Colon (tissue), 2 donors: Measurements from ENCODE around the gene C15orf62.

Experiments
- FAIRE-seq: peaks from 2 replicates; lab custom pipeline; 2012; peaks lifted over from hg19 to GRCh38; lab: Jason Lieb, UNC
- donor health status: control.
- donor health status: control.

Gene C15orf62

GRCh38 chr15:40782609-40783227, 12.9 kb downstream of the C15orf62 start:
- FAIRE-seq: no peak

DNA sequence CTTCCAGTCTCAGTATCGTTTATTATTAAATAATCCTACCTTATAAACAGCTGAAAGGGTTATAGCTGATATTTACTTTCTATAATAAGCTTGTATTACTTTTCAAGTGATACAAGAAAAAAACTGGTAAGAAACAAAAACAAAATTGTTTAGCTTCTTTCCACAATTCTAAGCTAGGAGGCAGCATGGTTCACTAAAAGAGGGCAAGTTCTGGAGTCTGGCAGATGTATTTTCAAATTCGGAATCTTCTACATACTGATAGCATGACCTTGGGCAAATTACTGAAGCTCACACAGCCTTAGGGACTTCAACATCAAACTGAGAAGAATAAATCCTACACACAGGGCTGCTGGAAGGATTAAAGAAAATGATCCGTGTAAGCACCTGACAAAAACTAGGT, 15.4 kb downstream of the C15orf62 start:
- FAIRE-seq: no peak

- FAIRE-seq: no peak
These were observed 16.0 kb downstream of the C15orf62 start for GRCh38 chr15:40785814-40786213.

GRCh38 chr15:40787344-40787841, 17.6 kb downstream of the C15orf62 start:
- FAIRE-seq: no peak

DNA sequence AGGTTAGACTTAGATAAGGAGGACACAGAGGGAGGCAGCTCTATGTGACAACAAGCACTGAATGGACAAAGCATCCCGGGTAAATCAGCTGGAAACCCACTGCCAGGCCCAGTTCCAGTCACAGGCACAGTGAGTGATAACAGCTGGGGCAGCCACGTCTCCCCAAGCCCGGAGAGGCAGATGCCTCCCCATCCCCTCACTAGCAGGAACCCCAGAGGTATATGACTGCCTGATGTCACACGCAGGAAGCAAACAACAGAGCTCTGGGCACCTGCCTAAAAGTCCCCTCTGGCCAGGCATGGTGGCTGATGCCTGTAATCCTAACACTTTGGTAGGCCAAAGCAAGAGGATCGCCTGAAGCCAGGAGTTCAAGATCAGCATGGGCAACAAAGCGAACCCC, 18.2 kb downstream of the C15orf62 start:
- no peak for FAIRE-seq

DNA sequence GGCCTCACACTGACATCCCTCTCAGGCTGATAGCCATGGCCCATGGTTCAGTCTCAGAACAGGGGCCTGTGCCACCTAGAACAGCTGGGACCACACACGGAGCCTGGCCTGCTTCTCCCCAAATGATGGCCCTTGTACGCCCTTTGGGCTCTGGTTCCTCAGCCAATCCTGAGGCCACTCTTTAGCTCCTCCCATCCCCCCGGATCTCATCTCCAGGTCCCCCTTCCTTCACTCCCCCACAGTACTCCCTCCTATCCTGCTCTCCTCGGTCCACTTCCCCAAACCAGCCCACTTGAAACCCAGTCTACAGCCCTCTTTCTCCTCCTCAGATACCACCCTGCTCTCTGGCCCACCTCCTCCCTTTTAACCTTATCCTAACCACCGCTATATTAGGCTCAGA, 19.3 kb downstream of the C15orf62 start:
- FAIRE-seq: no peak

GRCh38 chr15:40789999-40790398, 20.2 kb downstream of the C15orf62 start:
- no peak for FAIRE-seq

DNA sequence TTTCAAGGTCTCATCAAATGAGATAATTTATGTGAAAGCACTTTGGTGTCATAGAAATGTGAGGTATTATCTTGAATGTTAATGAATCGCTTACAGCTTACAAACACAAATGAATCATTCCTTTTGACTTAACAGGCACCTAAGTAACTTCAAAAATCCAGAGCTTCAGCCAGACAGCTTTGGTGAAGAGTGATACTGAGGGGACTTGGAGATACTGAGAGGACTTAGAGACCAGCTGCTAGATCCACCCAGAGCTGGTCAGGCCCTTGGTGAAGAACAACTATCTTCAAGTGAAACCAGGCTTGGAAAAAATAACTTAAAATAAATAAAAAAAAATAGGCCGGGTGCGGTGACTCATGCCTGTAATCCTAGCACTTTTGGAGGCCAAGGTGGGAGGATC, 20.9 kb downstream of the C15orf62 start:
- no peak for FAIRE-seq

GRCh38 chr15:40792394-40792793, 22.6 kb downstream of the C15orf62 start:
- no peak for FAIRE-seq

GRCh38 chr15:40793216-40793989, 23.6 kb downstream of the C15orf62 start:
- no peak for FAIRE-seq

DNA sequence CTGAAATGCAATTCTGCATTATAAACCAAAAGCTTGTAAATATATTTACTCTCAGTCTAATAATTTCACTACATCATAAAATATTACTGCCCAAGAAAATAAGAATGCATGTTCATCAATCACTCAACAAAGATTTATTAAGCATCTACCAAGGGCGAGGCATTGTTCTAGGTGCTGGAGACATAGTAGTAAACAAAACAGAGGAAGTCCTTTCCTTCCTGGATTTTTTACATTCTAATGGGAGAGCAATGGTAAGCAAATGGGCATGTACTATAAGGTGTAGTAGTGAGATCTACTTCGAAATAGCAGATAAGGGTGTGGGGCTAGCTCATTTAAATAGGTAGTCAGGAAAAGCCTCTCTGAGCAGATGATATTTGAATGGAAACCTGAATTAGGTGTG, 26.3 kb downstream of the C15orf62 start:
- FAIRE-seq: no peak

- no peak for FAIRE-seq
These were observed 26.7 kb downstream of the C15orf62 start for GRCh38 chr15:40796512-40796911.

DNA sequence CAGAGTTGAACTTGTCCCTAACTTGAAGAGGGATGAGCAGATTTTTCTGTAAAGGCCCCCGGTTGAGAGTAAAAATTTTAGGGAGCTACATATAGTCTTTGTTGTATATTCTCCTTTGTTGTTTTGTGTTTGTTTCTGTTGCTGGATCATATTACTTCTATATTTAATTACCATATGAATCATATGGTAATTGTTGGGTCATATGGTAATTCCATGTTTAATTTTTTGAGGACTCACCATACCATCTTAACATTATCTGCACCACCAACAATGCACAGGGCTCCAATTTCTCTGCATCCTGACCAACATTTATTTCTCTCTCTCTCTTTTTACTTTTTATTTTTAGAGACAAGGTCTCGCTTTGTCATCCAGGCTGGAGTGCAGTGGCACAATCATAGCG, 29.7 kb downstream of the C15orf62 start:
- no peak for FAIRE-seq

- FAIRE-seq: no peak
These were observed 33.3 kb downstream of the C15orf62 start for GRCh38 chr15:40803076-40803475.

- FAIRE-seq: no peak
These were observed 33.9 kb downstream of the C15orf62 start for GRCh38 chr15:40803688-40804087.

DNA sequence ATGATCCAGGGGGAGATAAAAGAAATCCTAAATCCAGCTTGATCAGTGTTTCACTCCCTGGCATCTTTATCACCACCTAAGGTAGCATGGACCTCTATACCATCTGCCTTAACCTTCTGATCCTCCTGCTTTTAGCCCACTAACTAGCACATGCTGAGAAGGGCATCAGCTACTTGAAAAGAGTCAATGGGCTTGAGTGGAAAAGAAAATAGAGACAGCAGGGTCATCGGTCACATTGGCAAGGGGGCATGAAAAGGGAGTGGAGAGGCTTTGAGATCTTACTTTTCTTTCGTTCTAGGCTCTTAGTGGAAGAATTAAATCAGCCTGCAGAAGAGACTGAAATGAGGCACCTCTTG, 36.9 kb downstream of the C15orf62 start:
- FAIRE-seq: no peak

DNA sequence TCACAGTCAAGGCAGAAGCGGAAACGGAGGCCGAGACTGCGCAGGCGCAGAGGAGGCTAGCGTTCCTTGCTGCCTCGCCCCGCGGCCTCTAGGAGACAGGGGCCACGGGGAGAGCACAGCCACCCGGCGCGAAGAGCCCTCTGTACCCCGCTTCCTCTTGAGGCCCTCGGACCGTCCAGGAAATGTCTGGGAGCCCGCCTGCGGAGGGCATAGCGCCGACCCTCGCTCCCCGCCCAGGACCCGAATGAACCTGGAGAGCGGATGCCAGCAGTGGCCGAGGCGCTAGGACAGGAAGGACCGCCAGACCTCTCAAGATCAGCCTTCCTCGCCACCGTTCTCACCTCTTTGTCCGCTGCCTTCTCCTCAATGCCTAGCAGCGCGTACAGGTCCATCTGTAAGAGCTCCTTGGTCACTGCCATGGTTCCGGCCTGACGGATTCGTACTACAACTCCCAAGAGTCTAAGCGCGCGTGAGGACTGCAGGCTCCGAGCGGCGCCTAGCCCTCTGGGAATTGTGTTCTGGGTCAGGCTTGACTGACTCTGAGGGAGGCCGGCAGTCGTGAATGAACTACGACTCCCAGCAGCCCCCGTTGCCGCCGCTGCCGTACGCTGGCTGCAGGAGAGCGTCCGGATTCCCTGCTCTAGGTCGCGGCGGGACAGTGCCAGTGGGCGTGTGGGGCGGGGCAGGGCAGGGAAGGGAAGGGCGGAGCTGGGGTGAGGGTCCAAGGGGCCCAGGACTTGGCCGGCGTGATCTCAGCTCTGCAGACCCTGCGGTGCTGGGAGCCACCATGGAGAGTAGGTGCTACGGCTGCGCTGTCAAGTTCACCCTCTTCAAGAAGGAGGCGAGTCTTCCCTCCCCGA, 37.5 kb downstream of the C15orf62 start, which contains the start of the genes DNAJC17 and ZFYVE19:
Gene DNAJC17, minus strand, starts transcription at position 446 of the 860 bp plus-strand sequence. Its CDS starts 27 bp downstream, at position 419.
Gene ZFYVE19, plus strand, starts transcription at position 62 of the 860 bp plus-strand sequence. Its CDS starts 501 bp downstream, at position 563.
- FAIRE-seq: no peak

- no peak for FAIRE-seq
These were observed 38.2 kb downstream of the C15orf62 start for GRCh38 chr15:40807888-40808461.

GRCh38 chr15:40808861-40809450, 39.2 kb downstream of the C15orf62 start:
- no peak for FAIRE-seq

GRCh38 chr15:40812721-40813425, 43.1 kb downstream of the C15orf62 start:
- no peak for FAIRE-seq

DNA sequence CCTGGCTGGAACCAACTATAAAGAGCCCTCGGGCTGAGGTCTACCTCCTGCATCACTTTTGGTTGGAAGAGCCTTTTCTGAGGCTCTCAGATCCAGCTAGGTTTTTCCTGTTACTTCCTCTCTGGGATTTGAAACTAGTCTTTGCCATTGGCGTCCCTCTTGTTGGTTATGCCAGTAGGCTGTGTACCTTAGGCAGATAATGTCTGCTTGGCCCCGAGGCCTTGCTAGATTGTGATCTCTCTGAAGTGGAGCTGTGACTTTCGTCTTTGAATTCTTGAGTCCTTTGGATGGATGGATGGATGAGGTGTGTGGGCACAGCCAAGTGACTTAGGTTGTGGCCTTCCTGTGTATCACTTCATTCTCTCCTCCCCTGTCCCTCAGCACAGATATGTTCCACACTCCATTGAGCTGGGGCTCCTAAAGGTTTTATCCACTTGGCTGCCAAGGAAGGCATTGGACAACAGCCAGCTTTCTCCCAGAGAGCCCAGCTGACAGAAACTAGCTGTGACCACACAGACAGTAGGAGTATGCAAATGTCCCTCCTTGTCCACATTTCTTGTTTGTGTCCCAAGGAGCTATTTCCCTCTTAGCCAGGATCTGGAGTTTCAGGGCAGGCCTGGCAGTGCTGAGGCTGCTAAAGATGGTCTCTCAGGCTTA, 45.4 kb downstream of the C15orf62 start:
- no peak for FAIRE-seq
